HepG2 (cell line): Measurements from ENCODE around the gene TM2D1. TPM values are rescaled to one million over a fixed set of nuclear protein-coding genes. Genes with fewer than 3 reads are reported as not detected.
A peak's percentile ranks its signal among the peaks of the same experiment; 100 is the strongest.

Experiments
- ATF7 ChIP-seq, 2 experiments: fragments of 450-650 bp in 1 of 2; sonication (generic) in 1 of 2; formaldehyde crosslinking in 1 of 2; IDR thresholded peaks; 2 replicates each; pipeline versions ENCODE4 v1.4.0 to v1.6.1; 2016 to 2020; ENCODE audit warnings: antibody characterized with exemption in 1 of 2, mild to moderate bottlenecking in 1 of 2, missing genetic modification reagents in 1 of 2
- ISL2 ChIP-seq: sonication (generic); formaldehyde crosslinking; IDR thresholded peaks from 2 replicates; pipeline ENCODE4 v1.5.0; 2020; ENCODE audit warnings: missing genetic modification reagents
- JUN ChIP-seq: sonication (generic); formaldehyde crosslinking; IDR thresholded peaks from 2 replicates; pipeline ENCODE4 v1.4.0; 2020; ENCODE audit warnings: mild to moderate bottlenecking, missing genetic modification reagents
- MXI1 ChIP-seq: IDR thresholded peaks from 3 replicates; pipeline ENCODE4 v1.6.1; 2012; ENCODE audit warnings: low read depth, low read length, inconsistent platforms, borderline replicate concordance
- NKX3-1 ChIP-seq: sonication (generic); formaldehyde crosslinking; IDR thresholded peaks from 2 replicates; pipeline ENCODE4 v1.5.0; 2020; ENCODE audit warnings: missing genetic modification reagents
- PHF8 ChIP-seq: sonication (generic); formaldehyde crosslinking; IDR thresholded peaks from 2 replicates; pipeline ENCODE4 v1.5.0; 2020; ENCODE audit warnings: missing genetic modification reagents
- PTBP1 ChIP-seq: fragments of 200-400 bp; formaldehyde crosslinking; IDR thresholded peaks from 2 replicates; pipeline ENCODE4 v1.6.1; 2018; ENCODE audit warnings: low read length, low read depth; ENCODE audit not compliant: poor library complexity, severe bottlenecking
- SAP130 ChIP-seq: IDR thresholded peaks from 2 replicates; pipeline ENCODE4 v1.6.1; 2016; ENCODE audit warnings: low read depth
- TBX2 ChIP-seq: sonication (generic); formaldehyde crosslinking; IDR thresholded peaks from 2 replicates; pipeline ENCODE4 v1.5.0; 2020; ENCODE audit warnings: missing genetic modification reagents, mild to moderate bottlenecking, borderline replicate concordance
- ZNF138 ChIP-seq: sonication (generic); formaldehyde crosslinking; IDR thresholded peaks from 2 replicates; pipeline ENCODE4 v1.5.0; 2020; ENCODE audit warnings: mild to moderate bottlenecking, low read depth, missing genetic modification reagents
- ZNF225 ChIP-seq: sonication (generic); formaldehyde crosslinking; IDR thresholded peaks from 2 replicates; pipeline ENCODE4 v1.4.0; 2020; ENCODE audit warnings: mild to moderate bottlenecking, missing genetic modification reagents
- ZNF232 ChIP-seq: sonication (generic); formaldehyde crosslinking; IDR thresholded peaks from 2 replicates; pipeline ENCODE4 v1.4.0; 2020; ENCODE audit warnings: missing genetic modification reagents, borderline replicate concordance
- ZNF282 ChIP-seq: fragments of 450-650 bp; IDR thresholded peaks from 2 replicates; pipeline ENCODE4 v1.6.1; 2018; ENCODE audit not compliant: partially characterized antibody
- ZNF510 ChIP-seq: sonication (generic); formaldehyde crosslinking; IDR thresholded peaks from 2 replicates; pipeline ENCODE4 v1.4.0; 2020; ENCODE audit warnings: low read depth, mild to moderate bottlenecking, missing genetic modification reagents
- polyA plus RNA-seq, 8 experiments: library from polyadenylated mRNA; depleted of rRNA in 3 of 8; stranded (reverse) in 7 of 8; unstranded in 1 of 8; fragments of >200 nt; fragmentation: Illumina TruSeq in 4 of 8; extraction: Trizol in 4 of 8; gene quantifications; 2 replicates each; pipeline versions ENCODE4 v1.2.1 to v1.2.3, GENCODE V29; 2011 to 2016; ENCODE audit warnings: low read depth in 4 of 8, missing spikeins in 1 of 8, mixed read lengths in 1 of 8; ENCODE audit not compliant: insufficient read depth in 1 of 8
- total RNA-seq, 5 experiments: library from RNA; depleted of rRNA; stranded (reverse); fragments of >200 nt; fragmentation: Illumina TruSeq; extraction: Trizol; gene quantifications; 2 replicates each; pipeline ENCODE4 v1.2.3, GENCODE V29; 2016; ENCODE audit warnings: low read depth in 1 of 5
- TF ChIP-seq, protein P1 (sequence below): IDR thresholded peaks from 2 replicates; pipeline ENCODE4 v1.6.1; 2016
- TF ChIP-seq, protein P2 (sequence below): sonication (generic); formaldehyde crosslinking; IDR thresholded peaks from 2 replicates; pipeline ENCODE4 v1.9.0; 2022; ENCODE audit warnings: low read depth, missing genetic modification reagents
- TF ChIP-seq, protein P3 (sequence below): sonication (generic); formaldehyde crosslinking; IDR thresholded peaks from 2 replicates; pipeline ENCODE4 v1.8.1; 2023; ENCODE audit warnings: mild to moderate bottlenecking, missing genetic modification reagents
- TF ChIP-seq, protein P4 (sequence below): sonication (generic); formaldehyde crosslinking; IDR thresholded peaks from 2 replicates; pipeline ENCODE4 v1.5.0; 2020; ENCODE audit warnings: missing genetic modification reagents
- TF ChIP-seq, protein P5 (sequence below): IDR thresholded peaks from 2 replicates; pipeline ENCODE4 v1.4.0; 2020; ENCODE audit warnings: mild to moderate bottlenecking, missing genetic modification reagents

TM2D1 gene
- total and polyA plus RNA-seq, 2 of the 13 experiments (the other 11 are each of a cell fraction or from before 2014, with no cell fraction given): 26.6 to 49.0 TPM

DNA sequence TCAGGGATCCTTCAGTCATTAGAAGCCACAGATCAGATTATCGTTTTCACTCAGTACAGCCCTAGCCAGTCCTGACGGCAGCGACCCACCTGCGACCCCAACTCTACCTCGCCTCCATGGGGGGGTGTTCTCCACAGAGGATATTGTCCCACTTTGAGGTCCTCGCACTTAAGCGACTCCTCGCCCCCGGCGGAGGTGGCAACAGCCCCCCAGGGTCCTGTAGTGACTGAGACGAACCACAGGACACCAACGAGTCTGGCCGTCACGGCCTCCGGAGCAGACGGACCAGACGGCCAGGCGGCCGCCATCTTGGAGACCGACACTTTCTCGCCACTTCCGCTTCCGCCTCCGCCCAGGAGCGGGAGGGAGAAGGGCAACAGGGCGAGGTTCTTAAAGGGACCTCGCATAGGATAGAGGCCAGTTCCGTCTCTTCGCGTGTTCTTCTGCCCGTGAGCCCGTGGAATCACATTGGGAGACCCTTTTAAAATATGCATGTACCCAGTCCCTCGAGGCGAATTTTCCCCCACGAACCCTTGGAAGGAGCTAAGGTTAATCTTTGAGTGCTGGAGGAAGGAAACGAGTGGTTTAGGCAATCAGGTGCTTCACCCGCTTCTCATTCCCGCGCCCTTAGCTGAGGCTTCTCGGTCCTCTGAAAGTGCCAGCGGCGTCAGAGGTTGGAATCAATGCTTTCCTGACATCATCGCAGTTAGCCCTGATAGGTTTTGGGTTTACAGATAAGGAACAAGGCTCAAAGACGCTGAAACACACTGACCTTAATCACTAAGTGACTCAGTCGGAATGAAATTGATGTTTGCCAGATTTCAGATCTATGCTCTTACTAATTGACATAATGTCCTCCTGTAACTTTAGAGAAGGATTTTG lies at the start of gene TM2D1 (continued):
- TF ChIP-seq ZNF510 (peak; percentile 74; the same call in 1 of the 2 replicates), ZNF138 (CRISPR knock-in tag) (no peak), ZNF225 (peak; percentile 92; the same call in 1 of the 2 replicates), ISL2 (CRISPR knock-in tag) (no peak), SAP130 (peak; percentile 97), PHF8 (CRISPR knock-in tag) (peak; percentile 96), JUN (CRISPR knock-in tag) (peak; percentile 20; the same call in 1 of the 2 replicates), ATF7 (IDR thresholded peaks at IDR 0.05) (no peak), ATF7 (CRISPR knock-in tag; IDR thresholded peaks at IDR 0.05) (peak; percentile 76; the same call in 1 of the 2 replicates), ZNF282 (no peak), TBX2 (peak; percentile 85), PTBP1 (no peak), MXI1 (peak; percentile 55; the same call in 1 of the 3 replicates), ZNF232 (CRISPR knock-in tag) (no peak), NKX3-1 (CRISPR knock-in tag) (peak; percentile 57; the same call in 1 of the 2 replicates)
- TF ChIP-seq, protein P1, sequence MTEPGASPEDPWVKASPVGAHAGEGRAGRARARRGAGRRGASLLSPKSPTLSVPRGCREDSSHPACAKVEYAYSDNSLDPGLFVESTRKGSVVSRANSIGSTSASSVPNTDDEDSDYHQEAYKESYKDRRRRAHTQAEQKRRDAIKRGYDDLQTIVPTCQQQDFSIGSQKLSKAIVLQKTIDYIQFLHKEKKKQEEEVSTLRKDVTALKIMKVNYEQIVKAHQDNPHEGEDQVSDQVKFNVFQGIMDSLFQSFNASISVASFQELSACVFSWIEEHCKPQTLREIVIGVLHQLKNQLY (CRISPR knock-in tag): no peak
- TF ChIP-seq, protein P2, sequence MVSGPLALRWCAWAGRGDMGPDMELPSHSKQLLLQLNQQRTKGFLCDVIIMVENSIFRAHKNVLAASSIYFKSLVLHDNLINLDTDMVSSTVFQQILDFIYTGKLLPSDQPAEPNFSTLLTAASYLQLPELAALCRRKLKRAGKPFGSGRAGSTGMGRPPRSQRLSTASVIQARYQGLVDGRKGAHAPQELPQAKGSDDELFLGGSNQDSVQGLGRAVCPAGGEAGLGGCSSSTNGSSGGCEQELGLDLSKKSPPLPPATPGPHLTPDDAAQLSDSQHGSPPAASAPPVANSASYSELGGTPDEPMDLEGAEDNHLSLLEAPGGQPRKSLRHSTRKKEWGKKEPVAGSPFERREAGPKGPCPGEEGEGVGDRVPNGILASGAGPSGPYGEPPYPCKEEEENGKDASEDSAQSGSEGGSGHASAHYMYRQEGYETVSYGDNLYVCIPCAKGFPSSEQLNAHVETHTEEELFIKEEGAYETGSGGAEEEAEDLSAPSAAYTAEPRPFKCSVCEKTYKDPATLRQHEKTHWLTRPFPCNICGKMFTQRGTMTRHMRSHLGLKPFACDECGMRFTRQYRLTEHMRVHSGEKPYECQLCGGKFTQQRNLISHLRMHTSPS (CRISPR knock-in tag): no peak
- TF ChIP-seq, protein P3, sequence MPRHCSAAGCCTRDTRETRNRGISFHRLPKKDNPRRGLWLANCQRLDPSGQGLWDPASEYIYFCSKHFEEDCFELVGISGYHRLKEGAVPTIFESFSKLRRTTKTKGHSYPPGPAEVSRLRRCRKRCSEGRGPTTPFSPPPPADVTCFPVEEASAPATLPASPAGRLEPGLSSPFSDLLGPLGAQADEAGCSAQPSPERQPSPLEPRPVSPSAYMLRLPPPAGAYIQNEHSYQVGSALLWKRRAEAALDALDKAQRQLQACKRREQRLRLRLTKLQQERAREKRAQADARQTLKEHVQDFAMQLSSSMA (CRISPR knock-in tag): peak; percentile 89; the same call in 1 of the 2 replicates
- TF ChIP-seq, protein P4, sequence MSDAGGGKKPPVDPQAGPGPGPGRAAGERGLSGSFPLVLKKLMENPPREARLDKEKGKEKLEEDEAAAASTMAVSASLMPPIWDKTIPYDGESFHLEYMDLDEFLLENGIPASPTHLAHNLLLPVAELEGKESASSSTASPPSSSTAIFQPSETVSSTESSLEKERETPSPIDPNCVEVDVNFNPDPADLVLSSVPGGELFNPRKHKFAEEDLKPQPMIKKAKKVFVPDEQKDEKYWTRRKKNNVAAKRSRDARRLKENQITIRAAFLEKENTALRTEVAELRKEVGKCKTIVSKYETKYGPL (CRISPR knock-in tag): no peak
- TF ChIP-seq, protein P5, sequence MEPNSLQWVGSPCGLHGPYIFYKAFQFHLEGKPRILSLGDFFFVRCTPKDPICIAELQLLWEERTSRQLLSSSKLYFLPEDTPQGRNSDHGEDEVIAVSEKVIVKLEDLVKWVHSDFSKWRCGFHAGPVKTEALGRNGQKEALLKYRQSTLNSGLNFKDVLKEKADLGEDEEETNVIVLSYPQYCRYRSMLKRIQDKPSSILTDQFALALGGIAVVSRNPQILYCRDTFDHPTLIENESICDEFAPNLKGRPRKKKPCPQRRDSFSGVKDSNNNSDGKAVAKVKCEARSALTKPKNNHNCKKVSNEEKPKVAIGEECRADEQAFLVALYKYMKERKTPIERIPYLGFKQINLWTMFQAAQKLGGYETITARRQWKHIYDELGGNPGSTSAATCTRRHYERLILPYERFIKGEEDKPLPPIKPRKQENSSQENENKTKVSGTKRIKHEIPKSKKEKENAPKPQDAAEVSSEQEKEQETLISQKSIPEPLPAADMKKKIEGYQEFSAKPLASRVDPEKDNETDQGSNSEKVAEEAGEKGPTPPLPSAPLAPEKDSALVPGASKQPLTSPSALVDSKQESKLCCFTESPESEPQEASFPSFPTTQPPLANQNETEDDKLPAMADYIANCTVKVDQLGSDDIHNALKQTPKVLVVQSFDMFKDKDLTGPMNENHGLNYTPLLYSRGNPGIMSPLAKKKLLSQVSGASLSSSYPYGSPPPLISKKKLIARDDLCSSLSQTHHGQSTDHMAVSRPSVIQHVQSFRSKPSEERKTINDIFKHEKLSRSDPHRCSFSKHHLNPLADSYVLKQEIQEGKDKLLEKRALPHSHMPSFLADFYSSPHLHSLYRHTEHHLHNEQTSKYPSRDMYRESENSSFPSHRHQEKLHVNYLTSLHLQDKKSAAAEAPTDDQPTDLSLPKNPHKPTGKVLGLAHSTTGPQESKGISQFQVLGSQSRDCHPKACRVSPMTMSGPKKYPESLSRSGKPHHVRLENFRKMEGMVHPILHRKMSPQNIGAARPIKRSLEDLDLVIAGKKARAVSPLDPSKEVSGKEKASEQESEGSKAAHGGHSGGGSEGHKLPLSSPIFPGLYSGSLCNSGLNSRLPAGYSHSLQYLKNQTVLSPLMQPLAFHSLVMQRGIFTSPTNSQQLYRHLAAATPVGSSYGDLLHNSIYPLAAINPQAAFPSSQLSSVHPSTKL (CRISPR knock-in tag): peak; percentile 77
